Measurements from ENCODE around the gene IL4R.

DNA sequence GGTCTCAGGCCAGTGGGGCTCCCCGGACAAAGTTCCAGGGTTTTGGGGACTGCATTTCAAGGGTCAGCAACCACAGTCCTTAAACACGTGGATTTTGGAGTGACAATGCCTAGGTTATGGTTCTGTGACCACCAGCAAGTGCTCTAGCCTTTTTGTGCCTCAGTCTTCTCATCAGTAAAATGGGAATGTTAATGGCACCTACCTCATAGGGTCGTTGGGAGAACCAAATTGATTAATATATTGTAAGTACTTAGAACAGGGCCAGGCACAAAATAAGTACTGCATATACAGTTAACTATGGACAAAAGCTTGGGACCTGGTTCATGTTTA, 13.8 kb downstream of the IL4R start:
- TF ChIP-seq, protein P1, sequence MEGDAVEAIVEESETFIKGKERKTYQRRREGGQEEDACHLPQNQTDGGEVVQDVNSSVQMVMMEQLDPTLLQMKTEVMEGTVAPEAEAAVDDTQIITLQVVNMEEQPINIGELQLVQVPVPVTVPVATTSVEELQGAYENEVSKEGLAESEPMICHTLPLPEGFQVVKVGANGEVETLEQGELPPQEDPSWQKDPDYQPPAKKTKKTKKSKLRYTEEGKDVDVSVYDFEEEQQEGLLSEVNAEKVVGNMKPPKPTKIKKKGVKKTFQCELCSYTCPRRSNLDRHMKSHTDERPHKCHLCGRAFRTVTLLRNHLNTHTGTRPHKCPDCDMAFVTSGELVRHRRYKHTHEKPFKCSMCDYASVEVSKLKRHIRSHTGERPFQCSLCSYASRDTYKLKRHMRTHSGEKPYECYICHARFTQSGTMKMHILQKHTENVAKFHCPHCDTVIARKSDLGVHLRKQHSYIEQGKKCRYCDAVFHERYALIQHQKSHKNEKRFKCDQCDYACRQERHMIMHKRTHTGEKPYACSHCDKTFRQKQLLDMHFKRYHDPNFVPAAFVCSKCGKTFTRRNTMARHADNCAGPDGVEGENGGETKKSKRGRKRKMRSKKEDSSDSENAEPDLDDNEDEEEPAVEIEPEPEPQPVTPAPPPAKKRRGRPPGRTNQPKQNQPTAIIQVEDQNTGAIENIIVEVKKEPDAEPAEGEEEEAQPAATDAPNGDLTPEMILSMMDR (IDR thresholded peaks at IDR 0.05): no peak
- no peak for TF ChIP-seq POLR2A (IDR thresholded peaks at IDR 0.05)
